ENCODE results near the gene EVI5L. TPM values are rescaled to one million over a fixed set of nuclear protein-coding genes. Genes with fewer than 3 reads are reported as not detected.

The EVI5L gene
- total RNA-seq, 1 donor from 2014 or later: 6.0 TPM

- intact Hi-C loops (cut with micrococcal nuclease): no loop called here
Measured at GRCh38 chr19:7859831-7860713, 30.1 kb downstream of the EVI5L start.

DNA sequence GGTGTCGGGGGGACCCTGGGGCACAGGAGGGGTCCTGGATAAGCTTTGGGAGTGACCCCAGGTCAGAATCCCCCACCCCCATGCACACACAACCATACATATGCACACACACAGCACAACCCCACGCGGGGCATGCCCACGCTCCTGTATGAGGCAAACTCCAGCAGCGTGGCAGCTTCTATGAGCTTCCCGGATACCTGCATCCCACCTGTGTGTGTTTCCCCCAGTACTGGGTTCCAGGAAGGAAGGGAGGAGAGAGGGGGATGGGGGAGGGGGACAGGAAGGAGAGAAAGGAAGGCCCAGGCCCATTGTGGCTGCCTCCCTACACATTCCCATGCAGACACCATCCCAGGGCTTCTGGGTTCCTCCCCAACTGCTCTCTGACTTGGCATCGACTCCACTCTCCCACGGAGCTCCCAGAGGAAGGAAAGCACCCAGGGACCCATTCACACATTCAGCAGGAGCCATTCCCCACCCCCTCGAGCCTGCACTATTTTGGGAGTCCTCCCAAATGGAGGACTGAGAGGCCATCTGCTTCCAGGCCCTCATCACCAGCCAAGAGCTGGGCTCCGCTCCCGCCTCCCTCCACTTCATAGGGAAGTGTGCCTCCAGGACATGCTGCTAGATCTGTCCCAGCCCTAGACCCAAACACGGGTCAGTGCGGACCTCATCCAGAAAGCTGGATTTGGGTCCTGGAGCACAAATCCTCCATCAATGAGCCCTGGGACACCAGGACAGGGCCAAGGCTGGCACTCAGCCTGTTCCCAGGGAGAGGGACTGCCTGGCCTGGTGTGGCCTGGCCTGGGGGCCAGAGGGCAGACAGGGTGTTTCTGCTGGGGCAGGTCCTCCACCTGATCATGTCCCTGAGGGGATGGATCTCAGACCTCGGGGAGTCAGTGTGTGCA lies 30.9 kb downstream of the EVI5L start:
- intact Hi-C loops (cut with micrococcal nuclease): no loop called here

DNA sequence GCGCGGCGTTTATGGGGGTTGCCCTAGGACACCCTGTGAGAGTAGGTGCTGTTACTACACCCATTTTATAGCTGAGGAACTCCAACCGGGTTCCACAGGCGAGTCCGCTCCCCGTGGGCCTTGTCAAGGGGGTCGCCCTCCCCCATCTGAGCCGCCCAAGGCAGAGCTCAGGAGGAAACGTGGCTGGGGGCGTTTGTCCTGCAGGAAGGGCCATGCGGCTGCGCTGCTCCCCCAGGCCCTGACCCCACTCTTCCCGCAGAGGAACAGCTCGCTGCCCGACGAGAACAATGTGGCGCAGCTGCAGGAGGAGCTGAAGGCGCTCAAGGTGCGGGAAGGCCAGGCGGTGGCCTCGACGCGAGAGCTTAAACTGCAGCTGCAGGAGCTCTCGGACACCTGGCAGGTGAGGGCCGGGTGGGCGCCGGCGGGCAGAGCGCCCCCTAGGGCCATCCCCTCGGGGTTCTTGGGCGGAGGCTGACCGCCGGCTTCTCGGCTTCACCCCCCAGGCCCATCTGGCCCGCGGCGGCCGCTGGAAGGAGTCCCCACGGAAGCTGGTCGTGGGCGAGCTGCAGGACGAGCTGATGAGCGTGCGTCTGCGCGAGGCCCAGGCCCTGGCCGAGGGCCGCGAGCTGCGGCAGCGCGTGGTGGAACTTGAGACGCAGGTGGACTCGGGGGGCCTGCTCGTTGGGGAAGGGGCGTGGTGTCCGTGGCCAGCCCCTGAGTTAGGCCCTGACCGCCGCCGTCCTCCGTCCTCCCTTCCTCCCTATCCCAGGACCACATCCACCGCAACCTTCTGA lies 31.8 kb downstream of the EVI5L start:
- intact Hi-C loops (cut with micrococcal nuclease): loop anchor here (1.0 kb wide), 1 partner anchor 59 kb away; no protein-coding TSS in a partner anchor

GRCh38 chr19:7862413-7862951 lies 32.5 kb downstream of the EVI5L start:
- intact Hi-C loops (cut with micrococcal nuclease): loop anchor here (1.0 kb wide), 1 partner anchor 59 kb away; no protein-coding TSS in a partner anchor

DNA sequence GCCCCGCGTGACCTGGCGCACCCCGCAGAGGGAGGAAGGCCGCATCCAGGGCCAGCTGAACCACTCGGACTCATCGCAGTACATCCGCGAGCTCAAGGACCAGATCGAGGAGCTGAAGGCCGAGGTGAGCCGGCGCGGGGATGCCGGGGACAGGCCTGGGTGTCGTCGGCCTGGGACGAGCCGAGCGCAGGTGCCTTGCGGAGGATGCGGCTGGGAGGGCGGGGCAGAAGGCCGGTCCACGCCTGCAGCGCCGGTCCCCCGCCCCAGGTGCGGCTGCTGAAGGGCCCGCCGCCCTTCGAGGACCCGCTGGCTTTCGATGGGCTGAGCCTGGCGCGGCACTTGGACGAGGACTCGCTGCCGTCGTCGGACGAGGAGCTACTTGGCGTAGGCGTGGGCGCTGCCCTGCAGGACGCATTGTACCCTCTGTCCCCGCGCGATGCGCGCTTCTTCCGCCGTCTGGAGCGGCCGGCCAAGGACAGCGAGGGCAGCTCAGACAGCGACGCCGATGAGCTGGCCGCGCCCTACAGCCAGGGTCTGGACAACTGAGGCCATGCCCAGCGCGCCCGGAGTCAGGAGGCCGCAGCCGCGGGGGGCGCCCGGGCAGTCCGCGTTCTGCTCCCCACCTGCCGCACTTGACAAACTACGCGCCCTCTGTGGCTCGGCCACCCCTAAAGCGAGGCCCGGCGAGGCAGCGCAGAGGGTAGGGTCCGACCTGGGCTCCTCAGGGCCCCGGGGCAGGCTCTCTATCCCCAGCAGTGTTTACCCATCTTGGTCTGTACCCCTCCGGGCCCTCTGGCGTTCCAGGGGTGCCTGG lies 33.3 kb downstream of the EVI5L start:
- intact Hi-C loops (cut with micrococcal nuclease): no loop called here

GRCh38 chr19:7863971-7864689 lies 34.1 kb downstream of the EVI5L start:
- intact Hi-C loops (cut with micrococcal nuclease): no loop called here

DNA sequence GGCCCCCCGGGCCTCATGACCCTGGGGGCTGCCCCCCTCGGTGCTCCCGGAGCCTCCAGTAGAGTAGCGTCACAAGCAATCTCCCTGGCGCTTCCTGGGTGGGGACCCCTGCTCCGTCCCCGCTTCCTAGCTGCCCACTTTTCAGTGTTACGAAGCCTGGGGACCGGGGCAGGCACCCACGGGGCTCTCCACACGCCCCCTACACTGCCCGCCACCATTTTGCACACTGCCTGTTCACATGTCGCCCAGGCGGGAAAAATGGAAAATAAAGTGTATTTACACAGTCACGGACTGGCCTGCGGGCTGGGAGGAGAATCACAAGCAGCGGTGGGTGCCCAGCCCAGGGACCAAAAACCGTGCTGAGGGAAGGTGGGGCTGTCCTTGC lies 34.7 kb downstream of the EVI5L start:
- intact Hi-C loops (cut with micrococcal nuclease): no loop called here

DNA sequence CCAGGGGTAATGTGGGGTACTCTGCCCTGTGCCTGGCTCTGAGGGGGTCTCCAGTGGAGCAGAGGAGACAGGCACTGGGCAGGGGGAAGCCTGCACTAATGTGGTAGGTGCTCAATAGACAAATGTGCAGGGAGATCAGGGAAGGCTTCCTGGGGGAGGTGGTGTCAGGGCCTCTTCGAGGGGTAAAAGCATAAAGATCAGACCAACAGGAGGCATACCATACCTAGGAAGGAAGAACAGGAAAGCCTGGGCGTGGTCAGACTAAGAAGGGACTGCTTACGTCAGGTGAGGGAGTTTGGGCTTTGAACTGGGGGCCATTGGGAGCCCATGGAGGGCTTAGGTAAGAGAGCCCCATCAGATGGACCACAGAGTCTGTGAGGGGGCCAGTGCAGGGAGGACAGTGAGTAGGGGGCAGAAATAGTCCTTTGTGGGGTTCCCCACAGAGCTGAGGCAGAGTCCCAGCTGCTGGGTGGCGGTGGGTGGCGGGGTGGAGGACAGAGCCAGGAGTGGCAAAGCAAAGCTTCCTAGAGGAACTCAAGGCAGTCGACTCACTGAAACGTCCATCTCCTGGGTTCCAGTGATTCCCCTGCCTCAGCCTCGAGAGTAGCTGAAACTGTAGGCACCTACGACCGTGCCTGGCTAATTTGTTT lies 35.4 kb downstream of the EVI5L start:
- intact Hi-C loops (cut with micrococcal nuclease): no loop called here

- intact Hi-C loops (cut with micrococcal nuclease): no loop called here
Measured at GRCh38 chr19:7866399-7867091, 36.5 kb downstream of the EVI5L start.

GRCh38 chr19:7867092-7867844 lies 37.2 kb downstream of the EVI5L start:
- intact Hi-C loops (cut with micrococcal nuclease): no loop called here

DNA sequence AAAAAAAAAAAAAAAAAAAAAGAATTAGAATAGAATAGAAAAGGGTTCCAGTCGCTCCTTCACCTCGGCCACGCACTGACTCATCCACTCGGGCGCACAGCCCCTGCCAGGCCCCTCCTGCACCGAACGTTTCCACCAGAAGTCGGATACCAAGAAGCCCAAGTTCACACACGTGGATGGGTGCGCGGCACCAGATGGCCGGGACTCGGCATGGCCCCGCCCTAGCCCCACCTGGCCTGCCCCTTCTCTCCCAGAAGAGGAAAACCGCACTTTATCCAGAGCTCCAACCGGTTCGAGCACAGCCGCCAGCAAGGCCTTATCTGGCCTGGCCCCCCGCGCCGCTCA lies 38.3 kb downstream of the EVI5L start:
- intact Hi-C loops (cut with micrococcal nuclease): loop anchor here (2.0 kb wide), 1 partner anchor 39 kb away; no protein-coding TSS in a partner anchor

DNA sequence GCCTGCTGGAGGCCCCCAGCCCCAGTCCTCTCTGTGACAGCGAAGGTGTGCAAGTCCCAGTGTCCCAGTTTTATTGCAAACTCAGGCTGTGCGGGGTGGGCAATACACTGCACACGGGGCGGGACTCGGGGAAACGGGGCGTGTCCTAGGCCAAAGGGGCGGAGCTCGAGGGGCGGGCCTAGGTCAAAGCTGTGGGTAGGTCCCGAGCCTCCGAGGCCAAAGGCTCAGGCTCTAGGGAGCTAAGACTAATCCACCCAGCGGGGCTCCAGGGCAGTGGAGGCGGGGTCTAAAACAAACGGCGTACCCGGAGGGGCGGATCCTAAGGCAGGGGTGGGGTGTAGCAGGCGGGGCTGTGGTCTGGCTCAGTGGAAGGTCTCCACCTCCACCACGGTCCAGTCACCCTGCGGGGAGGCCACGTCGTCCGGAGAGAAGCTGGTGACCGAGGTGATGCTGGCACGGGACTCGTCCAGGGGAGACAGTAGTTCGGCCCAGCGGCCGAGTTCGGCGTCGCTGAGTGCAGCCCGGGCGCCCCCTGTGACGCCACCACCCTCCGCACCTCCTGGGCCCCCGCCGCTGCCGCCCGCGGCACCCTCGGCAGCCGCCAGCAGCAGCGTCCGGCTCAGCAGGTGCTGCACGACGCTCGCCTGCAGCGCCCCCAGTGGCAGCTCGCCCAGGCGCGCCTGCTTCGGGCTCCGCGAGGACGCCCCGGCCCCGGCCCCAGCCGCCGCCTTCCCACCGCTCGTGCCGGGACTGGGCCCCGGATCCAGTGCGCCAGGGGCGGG lies 38.8 kb downstream of the EVI5L start:
- intact Hi-C loops (cut with micrococcal nuclease): loop anchor here (2.0 kb wide), 1 partner anchor 40 kb away; no protein-coding TSS in a partner anchor

GRCh38 chr19:7869453-7869909 lies 39.5 kb downstream of the EVI5L start:
- intact Hi-C loops (cut with micrococcal nuclease): loop anchor here (2.0 kb wide), 1 partner anchor 41 kb away; no protein-coding TSS in a partner anchor

- intact Hi-C loops (cut with micrococcal nuclease): loop anchor here (2.0 kb wide), 2 partner anchors 33 to 41 kb away; partner anchors contain the start of gene MAP2K7
Measured at GRCh38 chr19:7869910-7870511, 40.0 kb downstream of the EVI5L start.

- intact Hi-C loops (cut with micrococcal nuclease): loop anchor here (2.0 kb wide), 1 partner anchor 32 kb away; the partner anchor contains the start of gene MAP2K7
Measured at GRCh38 chr19:7870571-7871436, 40.8 kb downstream of the EVI5L start.

Data from T-helper 2 cell treated with Interferon-gamma antibody and Interleukin-4, amounts not matched to agents 100 ng/mL and 5 ng/mL, for 36 hours (primary cell).